ENCODE measurements around the gene ARFGEF2.

- no peak for TF ChIP-seq BHLHE40 (IDR thresholded peaks at IDR 0.05; ENCODE audit: borderline replicate concordance)
- no peak for TF ChIP-seq HDGF (IDR thresholded peaks at IDR 0.05; ENCODE audit: borderline replicate concordance)
- no peak for TF ChIP-seq SUZ12 (IDR thresholded peaks at IDR 0.05)
- no peak for TF ChIP-seq FOXA1 (IDR thresholded peaks at IDR 0.05)
- no peak for TF ChIP-seq TARDBP (IDR thresholded peaks at IDR 0.05)
- TF ChIP-seq ZNF384 (IDR thresholded peaks at IDR 0.05), result no peak
- TF ChIP-seq ELF4 (IDR thresholded peaks at IDR 0.05), result no peak
- no peak for TF ChIP-seq SP1 (IDR thresholded peaks at IDR 0.05)
- no peak for TF ChIP-seq NFRKB (IDR thresholded peaks at IDR 0.05)
- TF ChIP-seq FOXM1 (IDR thresholded peaks at IDR 0.05; ENCODE audit: borderline replicate concordance), result no peak
- no peak for TF ChIP-seq ARNT (IDR thresholded peaks at IDR 0.05)
These were observed 32.2 kb upstream of the ARFGEF2 start for GRCh38 chr20:48889140-48889790.

Data from HEK293T (cell line).